NCI-H1930 (cell line): Measurements from ENCODE around the gene FGFBP3.
A peak's percentile ranks its signal among the peaks of the same experiment; 100 is the strongest.

ENCODE experiments used
- DNase-seq, 2 experiments: peaks; one replicate each; lab custom pipeline; 2025; lab: John Stamatoyannopoulos, UW

The FGFBP3 gene, protein sequence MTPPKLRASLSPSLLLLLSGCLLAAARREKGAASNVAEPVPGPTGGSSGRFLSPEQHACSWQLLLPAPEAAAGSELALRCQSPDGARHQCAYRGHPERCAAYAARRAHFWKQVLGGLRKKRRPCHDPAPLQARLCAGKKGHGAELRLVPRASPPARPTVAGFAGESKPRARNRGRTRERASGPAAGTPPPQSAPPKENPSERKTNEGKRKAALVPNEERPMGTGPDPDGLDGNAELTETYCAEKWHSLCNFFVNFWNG

DNA sequence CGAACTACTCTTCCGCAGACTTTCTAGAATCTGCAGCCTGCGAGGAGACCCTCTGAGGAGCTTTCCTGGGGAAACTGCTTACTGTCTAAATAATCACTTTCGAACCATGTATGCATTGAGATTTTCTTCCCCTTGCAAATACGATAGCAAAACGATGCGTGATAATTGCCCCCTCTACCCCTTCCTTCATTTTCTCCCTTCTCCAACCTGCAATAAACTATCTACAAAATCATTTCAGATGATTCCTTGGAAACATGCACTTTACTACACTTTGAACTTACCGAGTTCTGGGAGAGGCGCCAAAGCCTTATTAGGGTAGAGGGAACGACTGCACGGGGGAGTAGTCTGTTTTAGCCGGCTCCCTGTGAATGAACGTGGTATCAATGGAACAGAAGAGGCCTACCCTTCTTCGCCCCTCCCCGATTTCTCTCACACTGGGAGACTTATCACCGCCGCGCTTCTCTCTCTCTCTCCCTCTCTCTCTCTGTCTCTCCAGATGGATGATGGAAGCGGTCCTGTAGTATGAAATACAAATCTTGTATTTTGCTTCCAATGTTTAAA, at the start of gene FGFBP3:
FGFBP3 (minus strand) TSS at position 370 of the 561 bp plus-strand sequence. CDS start 517 bp downstream, outside the sequence.
- peak; percentile 2 to 27 for DNase-seq

DNA sequence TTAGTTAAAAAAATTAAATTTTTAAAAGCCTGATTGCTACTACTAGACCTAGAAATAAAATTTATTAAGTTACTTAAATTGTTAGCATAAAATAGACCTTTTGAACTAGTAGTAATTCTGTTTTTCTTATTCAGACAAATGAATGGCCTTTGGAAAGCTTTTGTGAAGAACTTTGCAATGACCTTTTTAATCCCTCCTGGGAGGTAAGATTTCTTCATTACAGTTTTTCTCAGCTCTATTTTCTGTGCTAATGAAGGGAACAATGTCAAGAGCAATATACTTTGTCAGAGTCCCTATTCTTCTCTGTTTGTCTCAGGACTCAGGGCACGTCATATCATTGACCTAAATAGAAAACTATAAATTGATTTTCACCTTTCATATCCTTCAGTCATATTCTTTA, 47.8 kb upstream of the FGFBP3 start:
- no peak for DNase-seq

DNA sequence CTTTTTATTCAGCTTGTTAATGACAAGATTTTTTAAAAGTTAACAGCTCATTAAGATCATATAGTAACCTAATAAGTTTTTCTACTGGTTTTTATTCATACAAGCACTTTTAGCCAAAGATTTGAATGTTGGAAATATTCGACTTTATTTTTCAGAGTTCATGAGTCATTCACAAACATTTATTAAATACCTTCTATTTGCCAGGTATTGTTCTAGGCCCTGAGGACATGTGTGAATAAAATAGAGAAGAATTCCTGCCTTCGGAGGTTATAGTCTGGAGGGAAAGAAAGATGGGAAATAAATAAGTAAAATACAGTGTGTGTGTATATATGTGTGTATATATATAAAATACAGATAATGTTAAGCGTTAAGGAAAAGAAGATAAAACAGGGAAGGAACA, 45.8 kb upstream of the FGFBP3 start:
- no peak for DNase-seq

DNA sequence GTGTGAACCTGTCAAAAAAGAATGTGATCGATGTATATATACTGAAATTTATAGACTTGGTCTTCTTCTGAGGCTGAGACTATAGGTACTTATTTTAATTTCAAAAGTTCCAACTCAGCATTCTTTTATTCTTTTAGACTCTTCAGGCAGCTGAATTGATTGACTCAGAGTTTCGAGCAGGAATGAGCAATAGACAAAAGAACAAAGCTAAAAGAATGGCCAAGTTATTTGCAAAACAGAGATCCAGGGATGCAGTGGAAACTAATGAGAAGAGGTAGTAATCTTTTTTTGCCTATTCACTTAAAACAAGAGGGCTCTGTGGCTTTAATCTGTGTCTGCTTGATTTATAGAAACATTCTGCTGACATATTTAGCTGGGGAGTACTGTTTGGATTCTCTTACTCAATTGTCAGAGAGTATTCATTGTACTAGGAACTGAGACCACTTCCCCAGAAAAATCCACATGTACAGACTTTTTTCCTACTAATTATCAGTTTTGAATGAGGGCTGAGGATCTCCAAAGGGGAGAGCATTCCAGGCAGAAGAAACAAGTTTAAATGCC, 44.4 kb upstream of the FGFBP3 start:
- DNase-seq: no peak

DNA sequence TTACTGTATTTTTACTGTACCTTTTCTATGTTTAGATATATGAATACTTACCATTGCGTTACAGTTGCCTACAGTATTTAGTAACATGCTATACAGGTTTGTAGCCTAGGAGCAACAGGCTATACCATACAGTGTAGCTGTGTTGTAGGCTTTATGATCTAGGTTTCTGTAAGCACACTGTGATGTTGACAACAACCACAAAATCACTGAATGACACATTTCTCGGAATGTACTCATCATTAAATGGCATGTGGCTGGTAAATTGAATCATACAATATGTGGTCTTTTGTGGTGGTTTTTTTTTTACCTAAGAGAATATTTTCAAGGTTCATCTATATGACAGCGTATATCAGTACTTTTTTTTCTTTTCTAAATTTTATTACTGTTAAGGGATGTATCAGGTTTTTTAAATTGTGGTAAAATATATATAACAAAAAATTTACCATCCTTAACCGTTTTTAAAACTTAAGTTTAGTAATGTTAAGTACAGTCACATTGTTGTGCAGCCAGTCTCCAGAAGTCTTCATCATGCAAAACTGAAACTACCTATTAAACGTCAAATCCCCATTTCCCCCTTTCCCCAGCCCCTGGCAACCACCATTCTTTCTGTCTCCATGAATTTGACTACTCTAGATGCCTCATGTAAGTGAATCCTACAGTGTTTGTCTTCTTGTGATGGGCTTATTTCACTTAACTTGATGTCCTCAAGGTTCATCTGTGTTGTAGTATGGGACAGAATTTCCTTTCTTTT, 35.8 kb upstream of the FGFBP3 start:
- DNase-seq: no peak

DNA sequence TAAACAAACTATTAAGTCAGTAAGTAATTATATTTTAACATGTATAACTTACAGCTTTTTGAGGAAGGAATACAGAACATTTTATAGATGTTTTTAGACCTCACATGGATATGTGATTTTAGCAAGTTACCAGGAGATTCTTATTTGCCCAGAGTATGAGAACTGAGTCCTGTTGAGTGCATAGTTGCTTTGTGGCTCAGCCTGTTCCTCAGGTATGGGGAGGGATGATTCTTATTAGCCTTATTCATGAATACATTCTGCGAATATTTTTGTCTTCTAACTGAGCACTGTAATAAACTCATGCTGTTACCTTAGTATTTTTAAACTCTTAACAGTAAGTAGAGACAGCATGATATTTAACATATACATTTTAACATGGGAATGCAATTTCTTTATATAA, 32.1 kb upstream of the FGFBP3 start:
- no peak for DNase-seq

DNA sequence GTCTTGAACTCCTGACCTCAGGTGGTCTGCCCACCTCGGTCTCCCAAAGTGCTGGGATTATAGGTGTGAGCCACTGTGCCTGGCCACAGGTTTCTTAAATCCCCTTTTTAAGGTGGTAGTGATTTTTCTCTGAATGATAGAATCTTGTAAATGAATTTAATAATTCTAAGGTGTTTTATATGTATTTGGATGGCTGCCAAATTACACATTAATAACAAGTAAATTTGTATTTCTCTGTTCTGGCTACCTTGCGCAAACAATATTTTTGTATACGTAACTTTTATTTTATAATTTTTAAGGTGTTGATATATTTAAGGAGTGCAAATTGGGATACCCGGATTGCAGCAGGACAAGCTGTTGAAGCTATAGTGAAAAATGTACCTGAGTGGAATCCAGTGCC, 30.4 kb upstream of the FGFBP3 start:
- DNase-seq: no peak

DNA sequence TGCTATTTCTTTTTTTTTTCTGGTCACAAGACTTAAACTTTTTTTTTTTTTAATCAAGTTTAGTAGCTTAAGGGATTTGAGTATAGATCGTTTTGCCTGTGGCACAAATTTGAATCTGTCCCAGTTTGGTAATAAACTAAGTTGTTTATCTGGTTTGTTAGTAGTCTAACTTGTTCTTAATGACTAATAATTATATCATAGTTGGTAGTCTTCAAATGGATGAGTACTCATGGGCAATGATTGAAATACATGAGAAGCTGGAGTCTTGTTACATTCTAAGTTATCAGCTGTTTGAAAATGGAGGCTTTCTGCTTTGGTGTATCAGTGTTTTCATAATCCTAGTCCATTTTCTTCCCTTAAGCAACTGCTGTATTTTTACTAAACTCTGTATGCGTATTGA, 26.6 kb upstream of the FGFBP3 start:
- no peak for DNase-seq

DNA sequence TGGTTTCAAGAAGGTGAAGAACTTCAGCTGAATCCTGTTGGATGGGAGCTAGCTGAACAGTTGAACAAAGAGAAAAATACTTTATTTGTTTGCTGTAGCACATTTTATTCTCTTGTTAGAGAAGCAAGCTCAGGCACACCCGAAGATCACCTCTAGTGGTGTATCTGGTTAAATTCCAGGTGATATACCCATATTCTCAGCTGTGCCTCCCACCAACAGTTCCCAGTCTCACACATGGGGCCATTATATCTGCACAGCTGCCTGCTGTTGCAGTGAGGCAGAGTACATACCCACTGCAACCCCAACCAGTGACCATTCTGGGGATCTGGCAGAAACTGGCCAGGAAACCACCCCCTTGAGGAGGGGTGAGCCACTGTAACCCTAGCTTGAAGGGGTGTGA, 23.5 kb upstream of the FGFBP3 start:
- no peak for DNase-seq

DNA sequence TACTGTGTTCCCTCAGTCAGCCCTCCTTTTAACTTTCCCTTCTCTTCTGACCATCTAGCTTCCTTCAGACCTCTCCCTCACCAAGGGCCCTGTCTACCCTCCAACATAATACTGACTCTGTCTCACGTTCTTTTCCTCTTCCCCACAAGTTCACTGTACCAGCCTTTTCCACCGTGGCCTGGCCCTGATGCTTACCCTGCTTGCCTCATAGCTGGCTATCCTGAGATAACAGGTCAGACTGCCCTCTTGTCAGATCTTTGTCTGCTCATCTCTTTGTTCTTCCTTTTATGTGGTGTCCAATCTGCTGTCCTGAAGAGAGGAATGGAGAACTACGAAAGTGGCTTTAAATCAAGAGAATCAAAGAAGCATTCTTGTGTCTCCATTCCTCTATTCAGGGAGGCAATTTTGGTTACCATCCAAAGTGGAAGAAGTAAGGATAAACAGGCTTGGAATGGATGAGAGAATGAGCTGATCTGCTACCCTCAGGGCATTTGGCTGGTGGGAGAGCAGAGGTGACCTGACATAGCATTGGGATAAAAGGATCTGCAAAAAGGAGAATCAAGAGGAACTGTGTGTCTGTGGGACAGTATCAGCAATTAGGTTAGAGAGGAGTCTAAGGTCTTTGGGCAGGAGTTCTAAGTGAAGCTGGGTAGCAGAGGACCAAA, 22.4 kb upstream of the FGFBP3 start:
- no peak for DNase-seq

DNA sequence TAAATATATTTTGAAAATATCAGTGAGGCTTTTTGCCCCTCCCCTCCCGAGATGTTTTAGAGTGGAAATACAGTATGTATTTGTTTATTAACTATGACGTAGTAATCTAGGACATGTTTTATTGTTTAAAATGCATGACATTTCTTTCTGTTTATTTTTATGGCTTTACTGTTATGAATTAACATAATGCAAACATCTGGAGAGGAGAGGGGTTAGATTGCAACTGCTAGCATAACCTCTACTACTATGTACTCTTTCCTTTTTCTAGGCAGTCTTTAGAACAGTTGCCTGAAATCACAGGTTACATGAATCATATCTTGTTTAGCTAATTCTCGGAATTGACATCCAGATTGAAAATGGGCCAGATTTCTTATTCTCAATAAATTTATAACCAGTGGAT, 21.7 kb upstream of the FGFBP3 start:
- no peak for DNase-seq

DNA sequence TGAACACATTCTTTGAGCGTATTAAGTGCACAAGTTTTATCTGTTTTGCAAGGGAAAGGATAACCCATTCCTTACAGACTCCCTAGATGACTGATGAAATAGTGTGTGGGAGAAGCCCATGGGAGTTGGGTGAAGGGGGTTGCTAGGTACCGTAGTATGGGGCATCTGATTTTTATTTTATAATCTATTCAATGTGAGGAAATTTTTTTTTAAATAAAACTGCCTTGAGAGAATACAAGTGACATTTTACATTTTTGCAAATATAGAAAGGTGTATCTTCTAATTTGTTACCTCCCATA, 15.7 kb upstream of the FGFBP3 start:
- DNase-seq: no peak

DNA sequence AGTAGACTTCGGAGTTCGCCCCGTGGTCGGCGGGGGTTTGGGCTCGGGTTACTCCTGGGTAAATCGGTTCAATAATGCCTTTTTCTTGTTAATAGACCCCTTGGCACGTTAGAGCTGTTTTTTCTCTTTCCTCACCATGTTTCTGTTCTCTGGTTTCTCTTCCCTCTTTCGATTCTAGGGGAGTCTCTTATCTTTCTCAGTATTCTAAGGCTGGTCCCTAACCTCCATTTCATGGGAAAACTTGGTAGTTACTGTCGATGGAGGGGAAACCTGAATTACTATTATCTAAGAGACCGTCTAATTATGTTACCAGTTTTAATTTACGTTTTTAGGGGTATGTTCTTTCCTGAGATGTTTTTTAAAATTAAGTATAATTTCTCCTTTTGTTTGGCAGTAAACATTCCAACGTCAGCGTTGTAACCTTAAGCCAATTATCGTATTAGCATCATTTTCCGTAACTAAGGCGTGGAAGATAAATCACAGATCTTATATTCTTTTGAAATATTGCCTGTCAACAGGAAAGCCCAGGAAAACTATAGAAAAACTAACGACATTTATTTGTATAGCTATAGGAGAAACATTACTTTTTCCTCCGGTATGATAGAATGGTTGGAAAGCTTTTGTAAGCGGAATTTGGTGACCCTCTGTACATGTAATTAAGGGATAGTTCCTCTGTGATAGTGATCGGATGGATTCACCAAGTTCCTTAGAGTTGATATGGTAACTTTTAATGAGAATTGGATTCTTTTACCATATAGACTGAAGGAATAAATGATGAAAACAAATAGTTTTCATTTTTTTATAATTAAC, 15.1 kb upstream of the FGFBP3 start:
- no peak for DNase-seq

DNA sequence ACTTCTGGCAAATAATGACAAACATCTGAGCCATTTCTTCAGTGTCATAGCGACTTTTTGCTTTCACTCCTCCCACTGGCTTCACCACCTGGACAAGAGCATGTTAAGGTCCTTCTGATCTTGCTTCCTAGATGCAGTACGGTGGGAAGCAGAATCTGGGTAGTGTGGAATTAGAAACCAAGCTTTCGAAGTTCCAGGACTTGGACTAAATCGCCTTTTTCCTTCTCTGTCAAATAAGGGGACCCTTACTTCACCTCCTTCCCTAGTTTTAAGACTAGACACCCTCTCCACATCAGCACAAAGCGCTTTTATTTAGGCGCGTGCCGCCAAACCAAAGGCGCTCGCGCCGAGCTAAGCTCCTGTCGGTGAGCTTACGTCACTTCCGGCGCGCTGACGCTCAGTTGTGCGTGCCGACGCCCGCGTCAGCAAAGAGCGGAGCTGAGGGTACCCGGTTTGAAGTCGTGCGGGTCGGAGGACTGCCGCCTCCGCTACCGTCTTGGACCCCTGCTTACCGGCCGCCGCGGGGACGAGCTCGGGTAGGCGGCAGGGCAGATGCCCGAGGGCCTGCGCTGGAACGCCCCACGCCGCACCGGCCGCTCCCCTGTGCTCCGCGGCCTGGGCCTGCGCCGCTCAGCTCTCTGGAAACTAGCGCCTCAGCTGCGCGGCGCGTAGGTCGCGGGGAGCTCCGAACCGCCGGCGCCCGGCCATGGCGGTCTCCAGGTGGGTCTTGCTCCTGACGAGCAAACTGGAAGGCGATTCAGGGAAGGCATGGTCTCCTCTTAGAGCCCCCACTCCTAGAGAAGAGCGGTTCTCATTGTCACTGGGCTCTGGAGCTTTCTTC, 14.3 kb upstream of the FGFBP3 start, which contains the start of gene BTAF1:
BTAF1 (plus strand) TSS at position 400 of the 841 bp plus-strand sequence; CDS start at position 707, 307 bp downstream.
- peak; percentile 76 to 77 for DNase-seq

DNA sequence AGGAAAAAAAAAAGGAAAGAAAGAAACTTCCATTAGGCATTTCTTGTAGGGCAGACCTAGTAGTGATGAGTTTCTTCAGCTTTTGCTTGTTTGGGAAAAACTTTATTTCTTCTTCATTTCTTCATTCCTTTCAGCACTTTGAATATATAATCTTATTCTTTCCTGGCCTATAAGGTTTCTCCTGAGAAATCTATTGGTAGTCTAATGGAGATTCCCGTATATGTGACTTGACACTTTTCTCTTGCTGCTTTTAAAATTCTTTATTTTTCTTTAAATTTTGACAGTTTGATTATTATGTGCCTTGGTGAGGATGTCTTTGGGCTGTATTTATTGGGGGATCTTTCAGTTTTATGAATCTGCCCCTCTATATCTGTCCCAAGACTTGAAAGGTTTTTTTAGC, 10.4 kb upstream of the FGFBP3 start:
- DNase-seq: no peak

DNA sequence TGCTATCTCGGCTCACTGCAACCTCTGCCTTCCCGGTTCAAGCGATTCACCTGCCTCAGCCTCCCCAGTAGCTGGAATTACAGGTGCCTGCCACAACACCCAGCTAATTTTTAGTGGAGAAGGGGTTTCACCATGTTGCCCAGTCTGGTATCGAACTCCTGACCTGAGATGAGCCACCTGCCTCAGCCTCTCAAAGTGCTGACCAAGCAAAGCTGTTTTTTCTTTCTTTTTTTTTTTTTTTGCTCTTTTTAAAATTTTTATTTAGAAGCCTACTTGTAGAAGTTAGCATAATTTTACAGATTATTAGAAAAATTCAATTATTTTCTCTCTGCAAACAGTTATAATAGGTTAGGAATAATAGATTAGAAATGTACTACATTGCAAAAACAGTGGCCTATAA, 1.2 kb upstream of the FGFBP3 start:
- no peak for DNase-seq

DNA sequence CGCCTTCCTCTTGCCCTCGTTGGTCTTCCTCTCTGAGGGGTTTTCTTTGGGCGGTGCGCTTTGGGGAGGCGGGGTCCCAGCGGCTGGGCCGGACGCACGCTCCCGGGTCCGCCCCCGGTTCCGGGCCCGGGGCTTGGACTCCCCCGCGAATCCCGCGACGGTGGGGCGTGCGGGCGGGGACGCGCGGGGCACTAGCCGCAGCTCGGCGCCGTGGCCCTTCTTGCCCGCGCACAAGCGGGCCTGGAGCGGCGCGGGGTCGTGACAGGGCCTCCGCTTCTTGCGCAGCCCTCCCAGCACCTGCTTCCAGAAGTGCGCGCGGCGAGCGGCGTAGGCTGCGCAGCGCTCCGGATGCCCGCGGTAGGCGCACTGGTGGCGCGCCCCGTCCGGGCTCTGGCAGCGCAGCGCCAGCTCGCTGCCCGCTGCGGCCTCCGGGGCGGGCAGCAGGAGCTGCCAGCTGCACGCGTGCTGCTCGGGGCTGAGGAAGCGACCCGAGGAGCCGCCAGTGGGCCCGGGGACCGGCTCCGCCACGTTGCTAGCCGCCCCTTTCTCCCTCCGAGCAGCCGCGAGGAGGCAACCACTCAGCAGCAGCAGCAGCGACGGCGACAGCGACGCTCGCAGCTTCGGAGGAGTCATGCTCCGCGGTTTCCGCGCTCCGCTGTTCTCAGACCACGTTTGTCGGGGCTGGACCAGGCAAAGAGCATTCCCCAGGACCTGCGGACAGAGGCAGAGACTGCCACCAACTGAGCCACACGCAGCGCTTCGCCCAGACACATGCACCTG, 759 bp downstream of the FGFBP3 start:
- DNase-seq: peak; percentile 39 to 68

DNA sequence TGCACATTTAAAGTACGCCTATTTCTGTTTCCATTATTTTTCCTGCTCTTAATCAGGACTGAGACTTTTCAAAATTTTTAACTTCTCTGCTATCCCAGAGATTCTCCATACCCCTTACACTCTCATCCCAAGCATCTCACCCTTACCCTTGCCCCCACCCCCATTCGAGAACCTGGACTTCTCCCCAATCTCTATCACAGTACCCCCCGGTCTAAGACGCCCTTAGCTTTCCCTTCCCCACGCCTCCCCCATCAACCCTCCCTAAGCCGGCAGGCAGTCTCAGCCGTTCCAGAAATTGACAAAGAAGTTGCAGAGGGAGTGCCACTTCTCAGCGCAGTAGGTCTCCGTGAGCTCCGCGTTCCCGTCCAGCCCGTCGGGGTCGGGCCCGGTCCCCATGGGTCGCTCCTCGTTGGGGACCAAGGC, 1.4 kb downstream of the FGFBP3 start:
- no peak for DNase-seq

DNA sequence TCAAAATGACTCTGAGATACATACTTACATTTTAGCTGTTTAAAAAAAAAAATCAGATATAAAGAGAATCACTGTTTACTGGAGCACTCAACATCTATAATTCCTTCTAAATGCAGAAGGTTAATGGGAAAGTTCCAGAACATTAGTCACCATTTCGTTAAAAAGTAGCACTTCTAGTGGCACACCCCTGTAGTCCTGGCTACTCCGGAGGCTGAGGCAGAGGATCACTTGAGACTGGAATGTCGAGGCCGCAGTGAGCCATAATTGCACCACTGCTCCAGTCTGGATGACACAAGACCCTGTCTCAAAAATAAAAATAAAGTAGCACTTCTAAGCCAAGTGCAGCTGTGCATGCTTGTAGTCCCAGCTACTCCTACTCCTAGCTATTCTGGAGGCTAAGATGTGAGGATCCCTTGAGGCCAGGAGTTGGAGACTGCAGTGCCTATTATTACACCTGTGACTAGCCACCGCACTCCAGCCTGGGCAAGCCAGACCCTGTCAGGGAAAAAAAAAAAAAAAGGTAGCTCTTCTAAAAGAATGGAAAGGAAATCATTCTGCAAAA, 2.2 kb downstream of the FGFBP3 start:
- no peak for DNase-seq
